ENCODE results near the gene INTS4. TPM values are rescaled to one million over a fixed set of nuclear protein-coding genes. Genes with fewer than 3 reads are reported as not detected.
"Not testable (repeated sequence)": the region's sequence is repeated elsewhere in the genome, so short reads cannot be mapped to it uniquely, and the experiment has no call there.

INTS4 gene
- total RNA-seq, 2 experiments from 2014 or later: 49.1 to 50.3 TPM

DNA sequence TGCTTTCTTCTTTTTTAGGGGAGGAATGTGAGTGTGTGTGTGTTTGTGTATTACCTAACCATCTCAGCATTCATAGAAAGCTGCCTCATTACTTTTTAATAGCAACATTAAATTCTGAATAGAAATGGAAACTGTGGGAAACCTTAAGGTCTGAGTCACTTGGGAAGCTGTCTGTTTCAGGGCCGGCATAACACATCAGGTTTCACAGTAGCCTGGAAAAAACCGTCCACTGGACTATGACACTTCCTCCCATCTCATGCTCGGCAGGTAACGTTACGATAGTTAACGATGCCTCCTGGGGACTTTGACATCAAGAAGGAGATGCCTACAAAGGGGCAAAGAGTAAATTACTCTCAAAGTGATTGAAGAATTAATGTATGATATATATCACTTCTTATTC, 83.6 kb downstream of the INTS4 start:
- H3K27ac Mint-ChIP-seq, H3K4me1 Mint-ChIP-seq, H3K4me3 Mint-ChIP-seq, H3K27me3 Mint-ChIP-seq, POLR2A ChIA-PET, DNase-seq, H3K9me3 Mint-ChIP-seq, CTCF ChIA-PET: not testable (repeated sequence)
- H3K36me3 Mint-ChIP-seq (ENCODE audit: low read depth): peaks cover 26% of the 10 kb centered on the region

DNA sequence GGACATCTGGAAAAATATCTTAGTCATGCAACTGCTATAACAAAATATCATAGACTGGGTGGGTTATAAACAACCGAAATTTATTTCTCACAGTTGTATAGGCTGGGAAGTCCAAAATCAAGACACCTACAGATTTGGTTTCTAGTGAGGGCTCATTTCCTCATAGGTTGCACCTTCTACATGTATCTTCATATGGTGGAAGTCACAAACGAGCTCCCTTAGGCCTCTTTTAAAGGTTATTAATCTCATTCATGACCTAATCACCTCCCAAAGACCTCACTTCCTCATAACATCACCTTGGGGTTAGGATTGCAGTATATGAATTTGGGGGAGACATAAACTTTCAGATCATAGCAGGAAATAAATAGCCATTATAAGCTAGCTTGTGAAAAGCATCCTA, 85.2 kb downstream of the INTS4 start:
- no peaks in the 10 kb centered on the region for H3K9me3 Mint-ChIP-seq
- no peaks in the 10 kb centered on the region for H3K27me3 Mint-ChIP-seq
- no peak overlapping the region for H3K4me3 Mint-ChIP-seq
- ChIA-PET POLR2A (no interaction called here), CTCF (no interaction called here)
- peaks cover 26% of the 10 kb centered on the region for H3K36me3 Mint-ChIP-seq (ENCODE audit: low read depth)
- H3K27ac Mint-ChIP-seq: no peak overlapping the region
- no peak for DNase-seq
- no peaks in the 10 kb centered on the region for H3K4me1 Mint-ChIP-seq

DNA sequence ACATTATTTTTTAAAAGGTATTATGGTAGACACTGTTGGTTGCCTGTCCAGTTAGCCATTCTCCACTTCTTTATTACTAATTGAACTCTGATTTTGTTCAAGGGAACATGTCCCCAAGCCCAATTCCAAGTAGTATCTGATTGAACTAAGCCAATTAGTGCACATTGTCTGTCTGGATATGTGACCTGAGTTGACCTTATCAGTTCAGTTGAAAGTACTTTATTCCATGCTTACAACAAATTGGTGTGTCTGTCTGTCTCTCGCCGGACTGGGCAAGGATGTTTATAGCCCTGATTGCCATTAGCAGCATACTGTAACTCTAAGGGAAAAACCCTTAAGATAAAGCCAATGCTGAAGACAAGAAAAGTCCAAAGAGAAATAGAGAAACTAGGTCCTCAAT, 85.6 kb downstream of the INTS4 start:
- ChIA-PET CTCF (no interaction called here), POLR2A (no interaction called here)
- Mint-ChIP-seq H3K27me3 (no peaks in the 10 kb centered on the region), H3K27ac (no peak overlapping the region), H3K36me3 (ENCODE audit: low read depth) (peaks cover 26% of the 10 kb centered on the region), H3K9me3 (no peaks in the 10 kb centered on the region), H3K4me3 (no peak overlapping the region), H3K4me1 (no peaks in the 10 kb centered on the region)
- DNase-seq: no peak

DNA sequence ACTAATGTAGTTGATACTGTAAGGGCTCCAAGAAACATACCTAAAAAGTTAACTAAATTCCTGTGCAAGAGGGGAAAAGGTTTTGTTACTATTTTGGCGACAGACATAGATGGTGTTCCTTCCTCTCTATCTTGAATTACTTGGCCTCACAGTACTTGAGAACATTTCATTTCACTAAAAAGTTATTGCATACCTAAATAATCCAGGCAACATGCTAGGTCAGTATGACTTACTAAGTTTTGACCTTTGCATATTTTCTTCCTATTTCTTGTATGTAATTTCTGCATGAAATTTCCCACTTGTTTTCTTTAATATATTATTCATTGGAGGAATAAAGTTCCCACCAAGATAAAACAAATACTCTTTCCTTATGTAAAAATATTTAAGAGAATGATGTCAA, 99.5 kb downstream of the INTS4 start:
- DNase-seq, POLR2A ChIA-PET, H3K4me3 Mint-ChIP-seq, CTCF ChIA-PET, H3K4me1 Mint-ChIP-seq, H3K9me3 Mint-ChIP-seq, H3K27me3 Mint-ChIP-seq, H3K27ac Mint-ChIP-seq: not testable (repeated sequence)
- peaks cover 21% of the 10 kb centered on the region for H3K36me3 Mint-ChIP-seq (ENCODE audit: low read depth)

DNA sequence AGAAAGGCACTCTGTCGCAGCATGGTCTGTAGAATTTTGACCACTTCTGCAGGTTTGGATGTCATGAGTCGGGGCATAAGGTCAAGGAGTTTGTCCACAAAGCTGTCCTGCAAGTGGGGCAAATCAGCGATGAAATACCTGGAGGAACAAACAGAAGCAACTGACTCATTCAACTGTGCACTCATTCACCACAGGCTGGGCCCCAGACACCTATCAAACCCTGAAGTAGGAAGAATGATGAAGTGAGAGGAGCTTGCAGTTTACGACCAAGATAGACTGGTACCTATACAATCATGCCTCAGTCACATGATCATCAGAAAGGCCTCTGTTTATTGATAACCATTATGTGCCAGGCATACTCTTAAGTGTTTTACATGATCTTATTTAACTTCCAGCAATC, 102.8 kb downstream of the INTS4 start:
- H3K27ac Mint-ChIP-seq, H3K4me3 Mint-ChIP-seq, H3K4me1 Mint-ChIP-seq, H3K9me3 Mint-ChIP-seq, POLR2A ChIA-PET, H3K27me3 Mint-ChIP-seq, DNase-seq: not testable (repeated sequence)
- CTCF ChIA-PET: interaction anchor here (1.1 kb wide), 1 partner anchor 32 kb away, joined by 3 read pairs; no protein-coding TSS in a partner anchor
- peaks cover 39% of the 10 kb centered on the region for H3K36me3 Mint-ChIP-seq (ENCODE audit: low read depth)

DNA sequence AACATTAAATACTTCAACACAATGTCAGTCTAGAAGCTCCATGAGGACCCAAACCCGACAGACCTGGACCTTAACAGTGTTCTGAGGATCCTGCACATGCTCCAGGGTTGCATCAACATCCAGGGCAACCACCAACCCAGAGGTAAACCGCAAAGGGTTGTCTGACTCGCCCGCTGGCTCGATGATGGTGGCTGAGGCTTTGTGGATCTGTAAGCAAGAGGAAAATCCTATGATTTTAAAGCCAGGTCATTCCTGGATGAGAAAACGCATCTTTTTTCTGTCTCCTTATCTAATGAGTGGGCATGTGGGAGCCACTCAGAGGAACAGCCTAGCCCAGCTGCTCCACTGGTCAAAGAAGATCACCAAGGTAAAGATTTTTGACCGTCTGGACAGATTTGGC, 103.2 kb downstream of the INTS4 start:
- H3K4me1 Mint-ChIP-seq, H3K9me3 Mint-ChIP-seq, H3K27me3 Mint-ChIP-seq, POLR2A ChIA-PET, H3K27ac Mint-ChIP-seq, H3K4me3 Mint-ChIP-seq, CTCF ChIA-PET, DNase-seq: not testable (repeated sequence)
- peaks cover 42% of the 10 kb centered on the region for H3K36me3 Mint-ChIP-seq (ENCODE audit: low read depth)

DNA sequence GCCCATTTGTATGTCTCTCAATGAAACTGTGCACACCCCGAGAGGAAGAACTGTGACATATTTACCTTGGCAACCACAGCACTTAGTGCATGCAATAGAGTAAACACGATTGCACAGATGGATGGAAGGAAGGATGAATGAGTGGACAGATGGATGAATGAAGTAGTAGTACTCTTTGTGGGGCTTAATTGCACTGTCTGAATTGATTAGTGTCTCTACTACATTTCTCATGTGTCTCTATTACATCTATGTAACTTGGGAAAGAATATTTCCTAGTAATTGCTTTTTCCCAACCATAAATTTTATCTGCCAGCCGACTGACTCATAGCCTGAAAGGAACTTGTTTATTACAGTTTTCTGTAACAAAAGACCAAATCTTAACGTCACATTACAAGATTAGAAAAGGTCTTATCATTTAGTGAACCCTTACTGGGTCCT, 103.8 kb downstream of the INTS4 start:
- CTCF ChIA-PET, H3K27me3 Mint-ChIP-seq, H3K9me3 Mint-ChIP-seq, H3K27ac Mint-ChIP-seq, DNase-seq, POLR2A ChIA-PET, H3K4me3 Mint-ChIP-seq, H3K4me1 Mint-ChIP-seq: not testable (repeated sequence)
- H3K36me3 Mint-ChIP-seq (ENCODE audit: low read depth): peaks cover 46% of the 10 kb centered on the region

DNA sequence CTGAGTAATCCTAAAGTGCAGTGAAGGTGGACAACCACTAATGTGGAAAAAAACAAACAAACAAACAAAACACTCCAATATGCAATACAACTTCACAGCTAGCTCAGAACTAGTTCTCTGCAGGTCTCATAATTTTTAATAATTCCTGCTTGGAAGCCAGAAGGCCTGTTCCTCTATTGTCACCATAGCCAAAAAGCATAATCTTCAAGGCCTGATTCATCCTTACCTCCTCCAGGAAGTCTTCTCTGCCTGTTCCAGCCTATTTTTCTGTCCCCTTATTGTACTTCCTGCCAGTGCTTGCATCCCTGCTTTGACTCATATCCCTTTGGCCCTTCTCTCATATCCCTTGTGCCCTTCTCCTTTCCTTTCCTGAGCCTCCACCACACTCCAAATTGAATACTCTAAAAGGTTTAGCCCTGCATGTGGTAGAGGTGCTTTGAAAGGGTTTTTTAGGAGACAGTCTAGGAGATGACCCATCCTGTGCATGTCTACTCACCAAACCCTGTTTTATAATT, 104.3 kb downstream of the INTS4 start:
- Mint-ChIP-seq H3K36me3 (ENCODE audit: low read depth) (peaks cover 46% of the 10 kb centered on the region), H3K27ac (peak overlapping the region; percentile 25)
- H3K9me3 Mint-ChIP-seq, H3K27me3 Mint-ChIP-seq, CTCF ChIA-PET, H3K4me3 Mint-ChIP-seq, DNase-seq, POLR2A ChIA-PET, H3K4me1 Mint-ChIP-seq: not testable (repeated sequence)

DNA sequence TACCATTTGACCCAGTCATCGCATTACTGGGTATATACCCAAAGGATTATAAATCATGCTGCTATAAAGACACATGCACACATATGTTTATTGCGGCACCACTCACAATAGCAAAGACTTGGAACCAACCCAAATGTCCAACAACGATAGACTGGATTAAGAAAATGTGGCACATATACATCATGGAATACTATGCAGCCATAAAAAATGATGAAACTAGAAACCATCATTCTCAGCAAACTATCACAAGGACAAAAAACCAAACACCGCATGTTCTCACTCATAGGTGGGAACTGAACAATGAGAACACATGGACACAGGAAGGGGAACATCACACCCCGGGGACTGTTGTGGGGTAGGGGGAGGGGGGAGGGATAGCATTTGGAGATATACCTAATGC, 105.4 kb downstream of the INTS4 start:
- H3K4me3 Mint-ChIP-seq, H3K4me1 Mint-ChIP-seq, H3K27ac Mint-ChIP-seq, H3K9me3 Mint-ChIP-seq, CTCF ChIA-PET, DNase-seq, POLR2A ChIA-PET, H3K27me3 Mint-ChIP-seq: not testable (repeated sequence)
- H3K36me3 Mint-ChIP-seq (ENCODE audit: low read depth): peaks cover 46% of the 10 kb centered on the region

DNA sequence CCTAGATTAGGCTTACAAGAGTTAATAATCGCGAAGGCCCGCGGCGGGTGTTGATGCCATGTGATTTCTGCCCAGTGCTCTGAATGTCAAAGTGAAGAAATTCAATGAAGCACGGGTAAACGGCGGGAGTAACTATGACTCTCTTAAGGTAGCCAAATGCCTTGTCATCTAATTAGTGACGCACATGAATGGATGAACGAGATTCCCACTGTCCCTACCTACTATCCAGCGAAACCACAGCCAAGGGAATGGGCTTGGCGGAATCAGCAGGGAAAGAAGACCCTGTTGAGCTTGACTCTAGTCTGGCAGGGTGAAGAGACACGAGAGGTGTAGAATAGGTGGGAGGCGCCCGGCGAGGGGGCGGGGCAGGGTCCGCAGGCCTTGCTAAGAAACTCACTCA, 108.1 kb downstream of the INTS4 start:
- CTCF ChIA-PET: interaction anchor here (0.6 to 0.7 kb wide), 2 partner anchors 14 to 679 kb away, joined by 3 read pairs; no protein-coding TSS in a partner anchor

DNA sequence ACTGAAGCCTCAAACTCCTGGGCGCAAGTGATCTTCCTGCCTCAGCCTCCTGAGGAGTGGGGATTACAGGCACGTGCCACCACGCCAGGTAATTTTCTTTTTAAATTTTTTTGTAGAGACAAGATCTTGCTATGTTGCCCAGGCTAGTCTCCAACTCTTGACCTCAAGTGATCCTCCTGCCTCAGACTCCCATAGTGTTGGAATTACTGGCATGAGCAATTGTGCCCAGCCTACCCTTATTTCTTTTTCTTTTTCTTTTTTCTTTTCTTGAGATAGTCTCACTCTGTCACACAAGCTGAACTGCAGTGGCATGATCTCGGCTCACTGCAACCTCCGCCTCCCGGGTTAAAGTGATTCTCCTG, 109.7 kb downstream of the INTS4 start:
- DNase-seq: no peak
- no peak overlapping the region for H3K27ac Mint-ChIP-seq
- CTCF ChIA-PET: no interaction called here
- POLR2A ChIA-PET: no interaction called here
- peaks cover 3% of the 10 kb centered on the region for H3K4me1 Mint-ChIP-seq
- peaks cover 47% of the 10 kb centered on the region for H3K36me3 Mint-ChIP-seq (ENCODE audit: low read depth)
- no peaks in the 10 kb centered on the region for H3K9me3 Mint-ChIP-seq
- no peak overlapping the region for H3K4me3 Mint-ChIP-seq
- H3K27me3 Mint-ChIP-seq: no peaks in the 10 kb centered on the region

More for the DNA sequence above, 108.1 kb downstream of the INTS4 start:
- POLR2A ChIA-PET: no interaction called here
- H3K36me3 Mint-ChIP-seq (ENCODE audit: low read depth): peaks cover 51% of the 10 kb centered on the region
- H3K27me3 Mint-ChIP-seq: no peaks in the 10 kb centered on the region
- no peaks in the 10 kb centered on the region for H3K9me3 Mint-ChIP-seq
- DNase-seq: no peak
- H3K4me3 Mint-ChIP-seq: no peak overlapping the region
- no peaks in the 10 kb centered on the region for H3K4me1 Mint-ChIP-seq
- H3K27ac Mint-ChIP-seq: no peak overlapping the region

DNA sequence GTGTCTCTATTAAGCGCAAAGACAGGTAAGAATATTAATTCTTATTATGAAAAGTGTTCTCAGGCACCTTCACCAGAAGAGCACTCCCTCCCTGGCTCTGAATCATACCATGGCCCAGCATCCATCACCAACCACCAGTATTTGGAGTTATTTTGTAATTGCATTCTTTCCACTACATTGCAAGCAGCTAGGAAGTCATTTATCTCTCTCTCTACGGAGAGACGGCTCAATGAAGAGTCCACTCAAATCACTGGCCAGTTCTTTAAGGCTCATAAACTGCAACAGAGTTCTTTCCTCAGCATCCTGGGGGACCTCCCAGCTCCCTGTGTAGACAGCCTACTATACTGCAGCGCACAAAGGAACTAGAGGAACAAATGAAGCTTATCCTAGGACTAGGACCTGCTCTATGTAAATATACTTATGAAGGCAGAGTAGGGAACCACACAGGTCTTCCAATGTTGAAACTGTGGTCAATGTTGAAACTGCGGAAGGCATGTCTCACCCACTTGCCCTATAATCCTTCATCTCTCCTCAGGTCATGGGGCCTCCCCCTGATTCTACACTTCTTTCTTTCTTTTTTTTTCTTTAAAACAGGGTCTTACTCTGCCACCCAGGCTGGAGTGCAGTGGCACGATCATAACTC, 110.2 kb downstream of the INTS4 start:
- H3K4me3 Mint-ChIP-seq: no peak overlapping the region
- H3K36me3 Mint-ChIP-seq (ENCODE audit: low read depth): peaks cover 48% of the 10 kb centered on the region
- ChIA-PET CTCF (no interaction called here), POLR2A (no interaction called here)
- no peaks in the 10 kb centered on the region for H3K27me3 Mint-ChIP-seq
- H3K4me1 Mint-ChIP-seq: peaks cover 8% of the 10 kb centered on the region
- H3K9me3 Mint-ChIP-seq: no peaks in the 10 kb centered on the region
- H3K27ac Mint-ChIP-seq: no peak overlapping the region
- DNase-seq: no peak

DNA sequence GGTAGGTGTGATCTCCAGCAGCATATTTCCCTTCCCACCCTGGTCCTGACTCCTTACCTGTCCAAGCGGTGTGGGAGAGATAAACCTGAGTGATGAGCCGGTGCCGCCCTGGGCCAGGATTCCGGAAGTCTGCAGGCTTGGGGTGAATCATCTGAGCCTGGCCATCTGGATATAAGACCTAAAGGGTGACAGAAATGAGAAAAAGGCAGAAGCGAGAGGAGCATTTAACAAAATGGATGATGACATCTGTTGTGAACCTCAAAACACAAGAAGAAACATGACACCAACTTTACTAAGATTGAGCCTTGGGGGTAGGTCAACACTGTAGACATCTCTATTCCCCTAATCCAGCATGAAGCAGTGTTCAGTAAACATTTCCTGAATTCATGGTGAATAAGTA, 110.7 kb downstream of the INTS4 start:
- CTCF ChIA-PET: no interaction called here
- H3K27ac Mint-ChIP-seq: no peak overlapping the region
- peaks cover 49% of the 10 kb centered on the region for H3K36me3 Mint-ChIP-seq (ENCODE audit: low read depth)

DNA sequence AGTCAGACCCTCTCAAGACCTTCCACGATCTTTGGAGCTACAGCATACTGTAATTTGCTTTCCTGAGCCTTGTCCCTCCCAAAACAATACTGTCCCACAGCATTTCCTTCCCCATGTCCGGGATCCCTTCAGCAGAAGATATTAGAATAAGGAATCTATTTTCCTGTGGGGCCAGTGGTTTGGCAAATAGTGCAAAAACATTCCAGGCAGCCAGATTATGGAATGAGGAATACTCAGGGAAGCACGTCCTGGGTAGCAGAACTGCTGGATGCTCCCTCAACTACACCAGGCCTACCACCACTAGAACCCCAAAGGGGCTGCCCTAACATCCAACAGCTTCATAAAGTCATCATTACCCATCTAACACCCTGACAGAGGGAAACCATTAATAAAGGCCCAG, 112.1 kb downstream of the INTS4 start:
- no peaks in the 10 kb centered on the region for H3K27me3 Mint-ChIP-seq
- no peak for DNase-seq
- H3K4me1 Mint-ChIP-seq: peaks cover 15% of the 10 kb centered on the region
- ChIA-PET POLR2A (no interaction called here), CTCF (no interaction called here)
- H3K27ac Mint-ChIP-seq: no peak overlapping the region
- no peaks in the 10 kb centered on the region for H3K9me3 Mint-ChIP-seq
- peaks cover 44% of the 10 kb centered on the region for H3K36me3 Mint-ChIP-seq (ENCODE audit: low read depth)
- no peak overlapping the region for H3K4me3 Mint-ChIP-seq

More for the DNA sequence above, 110.7 kb downstream of the INTS4 start:
- POLR2A ChIA-PET: no interaction called here
- peaks cover 13% of the 10 kb centered on the region for H3K4me1 Mint-ChIP-seq
- H3K4me3 Mint-ChIP-seq: no peak overlapping the region
- no peaks in the 10 kb centered on the region for H3K9me3 Mint-ChIP-seq
- no peaks in the 10 kb centered on the region for H3K27me3 Mint-ChIP-seq
- DNase-seq: no peak
